ENCODE measurements around the gene POTEB3. TPM values are rescaled to one million over a fixed set of nuclear protein-coding genes. Genes with fewer than 3 reads are reported as not detected.
"Not testable (repeated sequence)": the region's sequence is repeated elsewhere in the genome, so short reads cannot be mapped to it uniquely, and the experiment has no call there.

The POTEB3 gene
- total and polyA plus RNA-seq, 2 of the 8 experiments (the other 6 are each of a cell fraction or from before 2014, with no cell fraction given): not detected

DNA sequence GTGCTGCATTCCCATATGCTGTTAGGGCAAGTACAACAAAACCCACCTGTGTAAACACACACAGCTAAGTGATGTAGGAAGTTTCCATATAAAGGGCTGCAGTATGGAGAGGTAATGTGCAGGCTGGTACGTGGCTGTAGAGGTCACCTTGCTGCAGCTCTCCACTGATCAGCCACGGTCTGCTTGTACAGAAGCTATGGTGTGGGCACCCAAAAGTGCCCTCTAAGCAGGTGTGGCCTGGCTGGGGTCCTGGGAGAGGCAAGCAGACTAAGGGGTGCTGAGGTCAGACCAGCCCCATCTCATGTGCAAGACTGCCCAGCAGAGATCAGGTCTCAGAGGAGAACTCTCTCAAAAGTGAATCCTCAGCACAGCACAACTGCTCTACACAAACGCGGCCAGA, 32.9 kb downstream of the POTEB3 start:
- H3K18ac ChIP-seq (ENCODE audit: extremely low read depth, low read length); H2BK12ac ChIP-seq (ENCODE audit: low read depth, low read length); H4K8ac ChIP-seq (ENCODE audit: extremely low read depth, insufficient read depth, low read length); H3K4me3 ChIP-seq (ENCODE audit: extremely low read depth in 1 of 4, insufficient read depth in 2 of 4, low read depth in 3 of 4, low read length in 4 of 4); CTCF ChIA-PET (ENCODE audit: partially characterized antibody); POLR2A ChIA-PET (ENCODE audit: partially characterized antibody); H3K36me3 ChIP-seq (ENCODE audit: control insufficient read depth in 2 of 4, insufficient read depth in 4 of 4, low read length in 3 of 4); H4K5ac ChIP-seq (ENCODE audit: insufficient read length, low read depth, low read length); H3K9me3 ChIP-seq (ENCODE audit: insufficient read depth in 2 of 2, low read depth in 1 of 2, low read length in 1 of 2); H3K79me2 ChIP-seq (ENCODE audit: control insufficient read depth in 1 of 2, insufficient read depth in 2 of 2, low read length in 2 of 2); H4K91ac ChIP-seq (replicated peaks; ENCODE audit: insufficient read length, low read length); H2AK5ac ChIP-seq (ENCODE audit: low read depth, low read length); H3K9ac ChIP-seq (replicated peaks in 1 of 4; ENCODE audit: extremely low read depth in 1 of 4, low read depth in 3 of 4, low read length in 3 of 4); FAIRE-seq; DNase-seq (ENCODE audit: low read depth in 1 of 2, low spot score in 2 of 2); H2AFZ ChIP-seq (ENCODE audit: low read length); H3K79me1 ChIP-seq (ENCODE audit: low read depth, low read length); H3K4ac ChIP-seq (replicated peaks; ENCODE audit: insufficient read length, low read depth, low read length); H3K27ac ChIP-seq (ENCODE audit: low read depth, low read length); H3K23me2 ChIP-seq (ENCODE audit: low read depth, low read length); H2BK15ac ChIP-seq (ENCODE audit: low read length); H3K56ac ChIP-seq (replicated peaks; ENCODE audit: insufficient read length, low read depth, low read length); H4K20me1 ChIP-seq (replicated peaks in 1 of 2; ENCODE audit: control insufficient read depth in 1 of 2, insufficient read depth in 2 of 2, low read length in 2 of 2); H3K23ac ChIP-seq (ENCODE audit: insufficient read length); H2BK5ac ChIP-seq (ENCODE audit: low read depth, low read length); H2BK20ac ChIP-seq (ENCODE audit: low read length); H3K14ac ChIP-seq (ENCODE audit: insufficient read length); H2BK120ac ChIP-seq (replicated peaks; ENCODE audit: low read depth, low read length); H3K27me3 ChIP-seq (replicated peaks in 1 of 4; ENCODE audit: control insufficient read depth in 3 of 4, extremely low read depth in 1 of 4, insufficient read depth in 3 of 4, low read length in 3 of 4); H3K4me2 ChIP-seq (ENCODE audit: insufficient read depth in 1 of 2, low read depth in 2 of 2, low read length in 2 of 2); H3K4me1 ChIP-seq (replicated peaks in 1 of 4; ENCODE audit: control insufficient read depth in 3 of 4, insufficient read depth in 4 of 4, low read length in 3 of 4): not testable (repeated sequence)
- WGBS, 2 experiments (ENCODE audit: extremely low coverage in 1 of 2, insufficient coverage in 1 of 2, insufficient read length in 1 of 2, insufficient replicate concordance in 2 of 2, low coverage in 1 of 2, low lambda C conversion rate in 2 of 2, missing lambda C conversion rate in 1 of 2): no CpG with 5 or more reads among the region's 4 CpGs

DNA sequence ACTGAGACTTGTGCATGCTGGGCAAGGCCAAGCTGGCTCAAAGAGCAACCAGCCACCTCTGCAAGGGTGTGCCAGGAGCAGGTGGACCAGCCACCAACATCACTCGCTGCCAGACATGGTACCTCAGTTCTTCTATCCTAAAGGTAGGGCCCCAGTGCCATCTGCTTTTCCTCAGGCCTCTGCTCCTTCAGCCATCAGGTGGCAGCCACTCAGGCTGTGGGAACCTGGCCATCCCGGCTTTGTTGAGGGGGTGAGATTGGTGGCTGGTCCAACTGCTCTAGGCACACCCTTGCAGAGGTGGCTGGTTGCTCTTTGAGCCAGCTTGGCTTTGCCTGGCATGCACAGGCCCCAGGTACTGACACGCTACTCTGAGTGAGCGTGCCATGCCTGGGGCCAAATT, 38.8 kb downstream of the POTEB3 start:
- H4K20me1 ChIP-seq (replicated peaks in 1 of 2; ENCODE audit: control insufficient read depth in 1 of 2, insufficient read depth in 2 of 2, low read length in 2 of 2); H3K23ac ChIP-seq (ENCODE audit: insufficient read length); CTCF ChIA-PET (ENCODE audit: partially characterized antibody); H2BK20ac ChIP-seq (ENCODE audit: low read length); POLR2A ChIA-PET (ENCODE audit: partially characterized antibody); H2BK120ac ChIP-seq (replicated peaks; ENCODE audit: low read depth, low read length); H3K27me3 ChIP-seq (replicated peaks in 1 of 4; ENCODE audit: control insufficient read depth in 3 of 4, extremely low read depth in 1 of 4, insufficient read depth in 3 of 4, low read length in 3 of 4); H3K79me1 ChIP-seq (ENCODE audit: low read depth, low read length); H2AK5ac ChIP-seq (ENCODE audit: low read depth, low read length); DNase-seq (ENCODE audit: low read depth in 1 of 2, low spot score in 2 of 2); H3K79me2 ChIP-seq (ENCODE audit: control insufficient read depth in 1 of 2, insufficient read depth in 2 of 2, low read length in 2 of 2); H3K4ac ChIP-seq (replicated peaks; ENCODE audit: insufficient read length, low read depth, low read length); H2AFZ ChIP-seq (ENCODE audit: low read length); H4K91ac ChIP-seq (replicated peaks; ENCODE audit: insufficient read length, low read length); H3K56ac ChIP-seq (replicated peaks; ENCODE audit: insufficient read length, low read depth, low read length); H3K18ac ChIP-seq (ENCODE audit: extremely low read depth, low read length); H3K36me3 ChIP-seq (ENCODE audit: control insufficient read depth in 2 of 4, insufficient read depth in 4 of 4, low read length in 3 of 4); H4K5ac ChIP-seq (ENCODE audit: insufficient read length, low read depth, low read length); H2BK12ac ChIP-seq (ENCODE audit: low read depth, low read length); H3K9ac ChIP-seq (replicated peaks in 1 of 4; ENCODE audit: extremely low read depth in 1 of 4, low read depth in 3 of 4, low read length in 3 of 4); H3K27ac ChIP-seq (ENCODE audit: low read depth, low read length); H3K4me1 ChIP-seq (replicated peaks in 1 of 4; ENCODE audit: control insufficient read depth in 3 of 4, insufficient read depth in 4 of 4, low read length in 3 of 4); H3K4me2 ChIP-seq (ENCODE audit: insufficient read depth in 1 of 2, low read depth in 2 of 2, low read length in 2 of 2); H3K23me2 ChIP-seq (ENCODE audit: low read depth, low read length); H3K9me3 ChIP-seq (ENCODE audit: insufficient read depth in 2 of 2, low read depth in 1 of 2, low read length in 1 of 2); H3K4me3 ChIP-seq (ENCODE audit: extremely low read depth in 1 of 4, insufficient read depth in 2 of 4, low read depth in 3 of 4, low read length in 4 of 4); H3K14ac ChIP-seq (ENCODE audit: insufficient read length); H2BK15ac ChIP-seq (ENCODE audit: low read length); H4K8ac ChIP-seq (ENCODE audit: extremely low read depth, insufficient read depth, low read length); FAIRE-seq; H2BK5ac ChIP-seq (ENCODE audit: low read depth, low read length): not testable (repeated sequence)
- WGBS, 2 experiments (ENCODE audit: extremely low coverage in 1 of 2, insufficient coverage in 1 of 2, insufficient read length in 1 of 2, insufficient replicate concordance in 2 of 2, low coverage in 1 of 2, low lambda C conversion rate in 2 of 2, missing lambda C conversion rate in 1 of 2): no CpG with 5 or more reads among the region's 4 CpGs

Measured in H1 (cell line).